Prostate gland (tissue), 2 donors: ENCODE results near the gene EGLN2.

Source experiments
- CTCF ChIP-seq, 4 experiments: fragments of 200-600 bp in 2 of 4; fragments of 450-650 bp in 2 of 4; sonication (generic) in 2 of 4; IDR thresholded peaks; 1 replicate in 3 of 4; 2 replicates in 1 of 4; pipeline ENCODE4 v1.5.1; 2016 to 2019; ENCODE audit warnings: antibody characterized with exemption in 4 of 4, mild to moderate bottlenecking in 2 of 4, moderate library complexity in 2 of 4
- POLR2A ChIP-seq: fragments of 450-650 bp; IDR thresholded peaks from one replicate; pipeline ENCODE4 v1.6.1; 2016; ENCODE audit warnings: antibody characterized with exemption, mild to moderate bottlenecking

GRCh38 chr19:40776932-40777644 lies 21.9 kb upstream of the EGLN2 start:
- no peak for TF ChIP-seq POLR2A
- no peak for TF ChIP-seq CTCF (IDR thresholded peaks at IDR 0.05)
